ENCODE data around the gene RAB3D. TPM values are rescaled to one million over a fixed set of nuclear protein-coding genes. Genes with fewer than 3 reads are reported as not detected.

RAB3D gene
- total and polyA plus RNA-seq, 2 of the 4 experiments (the other 2 are of a cell fraction), result 4.8 to 5.5 TPM

- Histone ChIP-seq H2AK9ac (replicated peaks; ENCODE audit: low read depth, low read length, poor library complexity) (no peak overlapping the region), H2BK5ac (ENCODE audit: low read depth, low read length, poor library complexity, severe bottlenecking) (no peak overlapping the region), H4K91ac (ENCODE audit: insufficient read depth, low read depth, low read length) (peak overlapping the region; percentile 48; the same call in 1 of the 2 replicates), H3K4me2 (ENCODE audit: low read depth, low read length) (no peak overlapping the region; the same call in 1 of the 2 replicates), H3K4me1 (ENCODE audit: control insufficient read depth, insufficient read depth, low read length) (no peaks in the 10 kb centered on the region), H4K5ac (ENCODE audit: low read depth, low read length) (no peak overlapping the region; the same call in 1 of the 2 replicates), H2BK15ac (ENCODE audit: low read depth, low read length) (no peak overlapping the region), H2BK120ac (ENCODE audit: low read depth, low read length) (peak overlapping the region; percentile 73), H3K4ac (ENCODE audit: low read depth, low read length) (peak overlapping the region; percentile 79), H3K9me3 (ENCODE audit: control insufficient read depth, insufficient read depth, low read length) (no peaks in the 10 kb centered on the region), H2AFZ (replicated peaks; ENCODE audit: low read length, poor library complexity) (peak overlapping the region; percentile 25), H3K27ac (ENCODE audit: insufficient read depth, low read length) (no peak overlapping the region; the same call in 1 of the 2 replicates), H2AK5ac (ENCODE audit: low read depth, low read length) (0 out of 2 replicates have a peak overlapping the region, but pooled peaks have one; percentile 64), H3K23ac (ENCODE audit: low read depth, low read length) (no peak overlapping the region), H3K9me1 (ENCODE audit: insufficient read depth, low read length) (no peaks in the 10 kb centered on the region), H3K4me3 (ENCODE audit: insufficient read depth, low read depth, low read length) (no peak overlapping the region), H4K8ac (ENCODE audit: low read depth in 2 of 2, low read length in 2 of 2) (peak overlapping the region; percentile 0 to 64; a peak in 3 of 4 replicates), H3K14ac (replicated peaks; ENCODE audit: low read depth, low read length) (no peak overlapping the region), H3K56ac (ENCODE audit: extremely low read depth, insufficient read depth, low read length) (no peak overlapping the region), H4K20me1 (ENCODE audit: insufficient read depth, low read length) (no peaks in the 10 kb centered on the region), H2BK20ac (ENCODE audit: low read depth, low read length) (peak overlapping the region; percentile 78), H3K36me3 (ENCODE audit: control insufficient read depth, insufficient read depth, low read length) (no peaks in the 10 kb centered on the region), H3K18ac (ENCODE audit: low read depth, low read length) (peak overlapping the region; percentile 7; the same call in 1 of the 2 replicates), H3K79me1 (ENCODE audit: low read depth in 1 of 2, low read length in 2 of 2) (no peaks in the 10 kb centered on the region), H3K27me3 (ENCODE audit: control insufficient read depth, insufficient read depth, low read length) (no peaks in the 10 kb centered on the region), H3K9ac (ENCODE audit: low read depth, low read length) (no peak overlapping the region)
- in situ Hi-C loops (cut with MboI; ENCODE audit: low sequenced_read_pairs) (no loop called here), intact Hi-C loops (cut with micrococcal nuclease) (loop anchor here (1.0 kb wide), 1 partner anchor 43 kb away; no protein-coding TSS in a partner anchor), dilution Hi-C loops (cut with HindIII; ENCODE audit: low sequenced_read_pairs, unreplicated experiment) (no loop called here)
- no TSS peak for BruUV-seq (replicated peaks)
- no CpG with 5 or more reads among the region's 6 CpGs for WGBS, 2 experiments (ENCODE audit: extremely low coverage in 2 of 2, insufficient read length in 1 of 2)
- POLR2A ChIA-PET (ENCODE audit: unreplicated experiment), result no interaction called here
- DNase-seq (peak; percentile 58), ATAC-seq (ENCODE audit: low read depth) (peak; percentile 82)
- TF ChIP-seq RAD21 (IDR thresholded peaks at IDR 0.05; ENCODE audit: low read length) (0 out of 2 replicates have a peak, but pooled peaks have one; percentile 13), CHD1 (IDR thresholded peaks at IDR 0.05; ENCODE audit: low read depth, low read length) (no peak)
- CTCF ChIA-PET, result interaction anchor here (0.6 to 1.2 kb wide), 6 partner anchors 21 to 196 kb away, joined by 3 to 4 read pairs (median 3); partner anchors contain the start of gene ELAVL3
Observed at GRCh38 chr19:11286312-11286974, 53.0 kb downstream of the RAB3D start.
